Body of pancreas (tissue), 4 donors: ENCODE measurements around the gene SUB1. TPM values are rescaled to one million over a fixed set of nuclear protein-coding genes. Genes with fewer than 3 reads are reported as not detected.
"Not testable (repeated sequence)": the region's sequence is repeated elsewhere in the genome, so short reads cannot be mapped to it uniquely, and the experiment has no call there.

Source experiments
- ATAC-seq: fragments of 150-250 bp; one replicate; pipeline ENCODE4 v1.9.1; 2016
- DNase-seq, 4 donors: peaks; one replicate each; pipeline ENCODE4 v3.0.0-alpha.2; 2019
- H3K27ac ChIP-seq, 4 donors: fragments of 200-600 bp; sonication (generic); 1 replicate in 3 of 4; 2 replicates in 1 of 4; pipeline versions ENCODE4 v1.5.1 to v1.6.1; 2016 to 2019; ENCODE audit warnings: mild to moderate bottlenecking in 1 of 4, mixed read lengths in 1 of 4, moderate library complexity in 1 of 4
- H3K27me3 ChIP-seq, 2 donors: fragments of 200-600 bp; sonication (generic); one replicate each; pipeline ENCODE4 v1.6.0; 2016; ENCODE audit warnings: mild to moderate bottlenecking in 1 of 2
- H3K36me3 ChIP-seq, 2 donors: fragments of 200-600 bp; sonication (generic); replicated peaks in 1 of 2; 2 replicates each; pipeline ENCODE4 v1.5.1; 2016; ENCODE audit warnings: low read depth in 2 of 2; ENCODE audit not compliant: insufficient read depth in 1 of 2
- H3K4me1 ChIP-seq: fragments of 200-600 bp; sonication (generic); one replicate; pipeline ENCODE4 v1.6.0; 2016
- H3K4me3 ChIP-seq, 2 donors: fragments of 200-600 bp; sonication (generic); 1 replicate in 1 of 2; 2 replicates in 1 of 2; pipeline ENCODE4 v1.5.1; 2016 to 2019
- H3K9me3 ChIP-seq, 3 donors: fragments of 200-600 bp; sonication (generic); 1 replicate in 2 of 3; 2 replicates in 1 of 3; pipeline ENCODE4 v1.5.1; 2016
- CTCF ChIP-seq, 7 experiments: fragments of 450-650 bp in 4 of 7; fragments of 200-600 bp in 3 of 7; sonication (generic) in 3 of 7; IDR thresholded peaks; one replicate each; pipeline ENCODE4 v1.5.1; 2016 to 2019; ENCODE audit warnings: antibody characterized with exemption in 7 of 7
- POLR2A ChIP-seq, 3 donors: fragments of 450-650 bp; IDR thresholded peaks; one replicate each; pipeline ENCODE4 v1.6.1; 2016; ENCODE audit warnings: antibody characterized with exemption in 3 of 3, mild to moderate bottlenecking in 2 of 3
- WGBS, 2 donors: methylation state at CpG; one replicate each; pipeline ENCODE4 v1.1.5; 2017; 5-methylcytosine and 5-hydroxymethylcytosine counted together
- intact Hi-C: fragments of 100-400 bp; cut with DNase I; formaldehyde crosslinking; loops from one replicate; pipeline ENCODE4 v1.15.1; 2023
- total RNA-seq, 2 donors: library from RNA; depleted of rRNA; stranded (reverse); fragments of >200 nt; gene quantifications; one replicate each; pipeline ENCODE4 v1.1.0, GENCODE V29; 2016

The SUB1 gene
- total RNA-seq, 2 donors from 2014 or later: 30.1 to 168 TPM

- Histone ChIP-seq H3K4me3 (no peak overlapping the region), H3K27ac (no peak overlapping the region), H3K9me3 (no peaks in the 10 kb centered on the region), H3K4me1 (no peaks in the 10 kb centered on the region), H3K36me3 (no peaks in the 10 kb centered on the region), H3K27me3 (no peaks in the 10 kb centered on the region)
- TF ChIP-seq POLR2A (IDR thresholded peaks at IDR 0.05): no peak
- TF ChIP-seq CTCF (IDR thresholded peaks at IDR 0.05): no peak
- ATAC-seq (no peak), DNase-seq (no peak)
- intact Hi-C loops: loop anchor here (10.0 kb wide), 1 partner anchor 131 kb away; no protein-coding TSS in a partner anchor
- WGBS, 2 donors: 76 to 80% methylated on average over 5 of the region's 5 CpGs
Measured at GRCh38 chr5:32625547-32625946, 40.2 kb downstream of the SUB1 start.

GRCh38 chr5:32627219-32627870, 42.0 kb downstream of the SUB1 start:
- H3K27ac ChIP-seq: no peak overlapping the region
- TF ChIP-seq CTCF (IDR thresholded peaks at IDR 0.05) (no peak), POLR2A (IDR thresholded peaks at IDR 0.05) (no peak)
- ATAC-seq (no peak), DNase-seq (no peak)
- no peaks in the 10 kb centered on the region for H3K36me3 ChIP-seq
- no peaks in the 10 kb centered on the region for H3K27me3 ChIP-seq
- H3K4me3 ChIP-seq: no peak overlapping the region
- intact Hi-C loops: loop anchor here (10.0 kb wide), 1 partner anchor 133 kb away; no protein-coding TSS in a partner anchor
- 78 to 84% methylated on average over 4 to 5 of the region's 5 CpGs for WGBS, 2 donors
- no peaks in the 10 kb centered on the region for H3K9me3 ChIP-seq
- H3K4me1 ChIP-seq: no peaks in the 10 kb centered on the region

GRCh38 chr5:32628049-32628844, 42.9 kb downstream of the SUB1 start:
- H3K36me3 ChIP-seq: no peaks in the 10 kb centered on the region
- TF ChIP-seq POLR2A (IDR thresholded peaks at IDR 0.05): no peak
- TF ChIP-seq CTCF (IDR thresholded peaks at IDR 0.05): no peak
- ATAC-seq (no peak), DNase-seq (no peak)
- H3K9me3 ChIP-seq: no peaks in the 10 kb centered on the region
- H3K27ac ChIP-seq: no peak overlapping the region
- intact Hi-C loops: loop anchor here (10.0 kb wide), 1 partner anchor 133 kb away; no protein-coding TSS in a partner anchor
- no peak overlapping the region for H3K4me3 ChIP-seq
- no peaks in the 10 kb centered on the region for H3K27me3 ChIP-seq
- no peaks in the 10 kb centered on the region for H3K4me1 ChIP-seq
- 37 to 39% methylated on average over 6 to 8 of the region's 8 CpGs for WGBS, 2 donors

DNA sequence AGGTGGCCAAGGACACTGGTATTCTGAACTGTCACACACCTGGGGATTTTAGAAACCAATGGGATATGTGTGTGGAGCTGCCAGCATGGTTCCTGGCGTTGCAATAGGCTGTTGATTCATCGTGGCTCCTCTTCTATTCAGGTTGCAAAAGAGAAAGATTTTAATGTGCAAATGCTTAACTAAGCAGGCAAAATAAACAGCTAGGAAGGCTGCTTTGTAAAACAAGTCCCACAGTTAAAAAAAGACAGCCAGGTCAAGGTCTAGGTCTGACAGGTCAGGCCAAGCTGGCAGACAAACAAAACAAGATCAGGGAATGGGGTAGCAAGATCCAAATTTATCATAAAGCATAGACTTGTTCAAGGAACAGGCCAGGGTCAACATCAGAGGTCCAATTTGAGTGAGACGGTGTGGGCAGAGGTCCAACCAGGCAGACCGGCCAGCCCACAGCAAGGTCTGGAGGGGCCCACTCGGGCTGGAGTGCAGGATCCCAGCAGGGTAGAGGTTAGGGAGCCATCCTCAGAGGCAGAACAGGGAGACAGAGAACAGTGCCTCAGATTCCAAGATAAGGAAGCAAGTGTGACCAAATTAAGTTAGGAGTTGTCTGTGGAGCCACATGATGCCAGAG, 45.6 kb downstream of the SUB1 start:
- intact Hi-C loops: no loop called here
- no peaks in the 10 kb centered on the region for H3K9me3 ChIP-seq
- TF ChIP-seq POLR2A (IDR thresholded peaks at IDR 0.05) (no peak), CTCF (IDR thresholded peaks at IDR 0.05) (no peak)
- no peaks in the 10 kb centered on the region for H3K27me3 ChIP-seq
- DNase-seq: no peak
- no peak overlapping the region for H3K27ac ChIP-seq
- H3K4me3 ChIP-seq: no peak overlapping the region
- 45 to 52% methylated on average over 5 of the region's 5 CpGs for WGBS, 2 donors
- ATAC-seq: no peak
- no peaks in the 10 kb centered on the region for H3K4me1 ChIP-seq
- no peaks in the 10 kb centered on the region for H3K36me3 ChIP-seq

DNA sequence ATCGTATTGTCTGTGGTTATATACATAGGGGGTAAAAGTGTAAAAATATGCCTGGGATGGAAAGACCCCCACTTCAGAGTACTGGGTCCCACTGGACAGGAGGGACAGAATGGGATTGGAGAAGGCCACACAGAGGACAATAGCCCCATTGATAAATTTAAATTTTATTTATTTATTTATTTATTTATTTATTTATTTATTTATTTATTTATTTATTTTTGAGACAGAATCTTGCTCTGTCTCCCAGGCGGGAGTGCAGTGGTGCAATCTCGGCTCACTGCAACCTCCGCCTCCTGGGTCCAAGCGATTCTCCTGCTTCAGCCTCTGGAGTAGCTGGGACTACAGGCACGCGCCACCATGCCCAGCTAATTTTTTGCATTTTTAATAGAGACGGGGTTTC, 47.7 kb downstream of the SUB1 start:
- H3K27me3 ChIP-seq, H3K9me3 ChIP-seq, intact Hi-C loops, H3K36me3 ChIP-seq, H3K27ac ChIP-seq, H3K4me1 ChIP-seq, ATAC-seq, DNase-seq, H3K4me3 ChIP-seq: not testable (repeated sequence)
- 88 to 93% methylated on average over 8 of the region's 8 CpGs for WGBS, 2 donors
